ENCODE data around the gene HTR7. TPM values are rescaled to one million over a fixed set of nuclear protein-coding genes. Genes with fewer than 3 reads are reported as not detected.

HTR7 gene
- total RNA-seq, 4 donors from 2014 or later, result 0.33 to 1.7 (median 0.40) TPM

GRCh38 chr10:90777621-90778020 lies 80.2 kb downstream of the HTR7 start:
- Histone ChIP-seq H3K4me3 (no peak overlapping the region), H3K27me3 (no peaks in the 10 kb centered on the region), H3K36me3 (no peaks in the 10 kb centered on the region), H3K9me3 (no peaks in the 10 kb centered on the region), H3K27ac (replicated peaks in 1 of 4) (no peak overlapping the region), H3K4me1 (no peaks in the 10 kb centered on the region)
- intact Hi-C loops (cut with DNase I), result no loop called here
- TF ChIP-seq POLR2A (IDR thresholded peaks at IDR 0.05; ENCODE audit: low read depth), result no peak
- TF ChIP-seq EP300 (IDR thresholded peaks at IDR 0.05), result no peak
- TF ChIP-seq POLR2AphosphoS5 (IDR thresholded peaks at IDR 0.05), result no peak
- TF ChIP-seq CTCF (IDR thresholded peaks at IDR 0.05), result no peak
- WGBS, result 72% methylated on average over 1 of the region's 1 CpG
- no peak for DNase-seq (ENCODE audit: extremely low spot score)

GRCh38 chr10:90775351-90776028 lies 82.3 kb downstream of the HTR7 start:
- no peaks in the 10 kb centered on the region for H3K9me3 ChIP-seq
- no peak for DNase-seq (ENCODE audit: extremely low spot score)
- H3K4me1 ChIP-seq, result no peaks in the 10 kb centered on the region
- H3K4me3 ChIP-seq, result no peak overlapping the region
- 63% methylated on average over 2 of the region's 2 CpGs for WGBS
- peaks cover 0 to 3% (median 0%) of the 10 kb centered on the region in 4 donors for H3K27me3 ChIP-seq
- intact Hi-C loops (cut with DNase I), result no loop called here
- no peak overlapping the region for H3K27ac ChIP-seq (replicated peaks in 1 of 4)
- TF ChIP-seq EP300 (IDR thresholded peaks at IDR 0.05), result no peak
- no peak for TF ChIP-seq POLR2A (IDR thresholded peaks at IDR 0.05; ENCODE audit: low read depth)
- TF ChIP-seq POLR2AphosphoS5 (IDR thresholded peaks at IDR 0.05), result no peak
- no peak for TF ChIP-seq CTCF (IDR thresholded peaks at IDR 0.05)
- no peaks in the 10 kb centered on the region for H3K36me3 ChIP-seq

GRCh38 chr10:90769946-90770841 lies 87.6 kb downstream of the HTR7 start:
- intact Hi-C loops (cut with DNase I), result no loop called here
- Histone ChIP-seq H3K4me3 (no peak overlapping the region), H3K9me3 (no peaks in the 10 kb centered on the region), H3K4me1 (no peaks in the 10 kb centered on the region), H3K36me3 (no peaks in the 10 kb centered on the region), H3K27me3 (peaks cover 0 to 11% (median 0%) of the 10 kb centered on the region in 4 donors), H3K27ac (replicated peaks in 1 of 4) (no peak overlapping the region)
- WGBS, result 87% methylated on average over 11 of the region's 20 CpGs
- no peak for DNase-seq (ENCODE audit: extremely low spot score)
- TF ChIP-seq POLR2AphosphoS5 (IDR thresholded peaks at IDR 0.05) (no peak), POLR2A (IDR thresholded peaks at IDR 0.05; ENCODE audit: low read depth) (no peak), EP300 (IDR thresholded peaks at IDR 0.05) (no peak), CTCF (IDR thresholded peaks at IDR 0.05) (no peak)

- DNase-seq (ENCODE audit: extremely low spot score), result no peak
- intact Hi-C loops (cut with DNase I), result loop anchor here (2.0 kb wide), 1 partner anchor 119 kb away; the partner anchor contains the start of gene RPP30
- Histone ChIP-seq H3K4me3 (no peak overlapping the region), H3K36me3 (no peaks in the 10 kb centered on the region), H3K9me3 (no peaks in the 10 kb centered on the region), H3K4me1 (no peaks in the 10 kb centered on the region), H3K27me3 (peaks cover 0 to 21% (median 0%) of the 10 kb centered on the region in 4 donors), H3K27ac (replicated peaks in 1 of 4) (no peak overlapping the region)
- WGBS, result 30% methylated on average over 4 of the region's 4 CpGs
- TF ChIP-seq CTCF (IDR thresholded peaks at IDR 0.05) (peak; percentile 55 to 63 (median 56)), EP300 (IDR thresholded peaks at IDR 0.05) (no peak)
These were observed 106.5 kb downstream of the HTR7 start for GRCh38 chr10:90751107-90751997.
